Sciatic nerve (tissue), 2 donors: ENCODE results near the gene VSTM2B. TPM values are rescaled to one million over a fixed set of nuclear protein-coding genes. Genes with fewer than 3 reads are reported as not detected.
A peak's percentile ranks its signal among the peaks of the same experiment; 100 is the strongest.

Experiments used
- ATAC-seq: fragments of 200-7000 bp; cut with Tn5 transposase; one replicate; pipeline ENCODE4 v1.9.1; 2020; ENCODE audit warnings: mild to moderate bottlenecking, moderate library complexity
- DNase-seq: peaks from one replicate; pipeline ENCODE4 v3.0.0-alpha.2; 2020; ENCODE audit warnings: low spot score
- intact Hi-C: fragments of 100-400 bp; cut with DNase I; formaldehyde crosslinking; loops from one replicate; pipeline ENCODE4 v1.14.2; 2022
- total RNA-seq: library from RNA; stranded (reverse); fragmentation: NEBNext Ultra II Directional; extraction: Animal tissue kit (Norgen Biotek cat#: 25700); gene quantifications from one replicate; pipeline ENCODE4 v1.2.1, GENCODE V29; 2021
- donor health status: DM: no; HTN: no; CAD: no.
- donor health status: DM: no; HTN: no; CAD: no.

VSTM2B gene
- total RNA-seq, 1 donor from 2014 or later = not detected

DNA sequence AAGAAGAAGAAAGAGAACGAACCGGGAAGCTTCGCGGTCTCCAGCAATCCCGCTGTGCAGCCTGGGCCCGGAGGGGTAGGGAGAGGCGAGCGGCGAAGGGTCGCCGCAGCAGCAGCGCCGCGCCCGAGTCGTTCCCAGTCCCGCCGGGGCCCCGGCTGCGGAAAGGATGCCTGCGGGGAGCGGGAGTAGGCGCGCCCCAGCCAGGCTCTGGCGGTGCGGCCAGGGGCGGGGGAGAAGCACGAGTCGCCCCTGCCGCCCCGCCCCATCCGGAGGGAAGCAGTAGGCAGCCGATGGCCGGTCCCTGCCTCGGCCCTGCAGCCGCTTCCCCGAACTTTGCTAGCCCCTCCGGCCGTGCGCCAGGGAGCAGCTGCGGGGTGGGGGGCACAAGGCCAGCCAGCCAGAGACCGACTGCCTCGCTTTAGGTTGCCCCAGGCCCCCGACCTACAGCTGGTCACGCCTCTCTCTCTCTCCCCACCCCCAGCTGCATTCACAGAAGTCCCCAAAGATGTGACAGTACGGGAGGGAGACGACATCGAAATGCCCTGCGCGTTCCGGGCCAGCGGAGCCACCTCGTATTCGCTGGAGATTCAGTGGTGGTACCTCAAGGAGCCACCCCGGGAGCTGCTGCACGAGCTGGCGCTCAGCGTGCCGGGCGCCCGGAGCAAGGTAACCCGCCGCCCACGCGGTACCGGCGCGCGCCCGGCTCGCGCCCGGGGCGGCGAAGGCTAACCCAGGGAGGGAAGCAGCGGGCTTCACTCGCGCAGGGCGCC, 1.1 kb downstream of the VSTM2B start:
- DNase-seq (no peak), ATAC-seq (no peak)
- intact Hi-C loops = no loop called here

DNA sequence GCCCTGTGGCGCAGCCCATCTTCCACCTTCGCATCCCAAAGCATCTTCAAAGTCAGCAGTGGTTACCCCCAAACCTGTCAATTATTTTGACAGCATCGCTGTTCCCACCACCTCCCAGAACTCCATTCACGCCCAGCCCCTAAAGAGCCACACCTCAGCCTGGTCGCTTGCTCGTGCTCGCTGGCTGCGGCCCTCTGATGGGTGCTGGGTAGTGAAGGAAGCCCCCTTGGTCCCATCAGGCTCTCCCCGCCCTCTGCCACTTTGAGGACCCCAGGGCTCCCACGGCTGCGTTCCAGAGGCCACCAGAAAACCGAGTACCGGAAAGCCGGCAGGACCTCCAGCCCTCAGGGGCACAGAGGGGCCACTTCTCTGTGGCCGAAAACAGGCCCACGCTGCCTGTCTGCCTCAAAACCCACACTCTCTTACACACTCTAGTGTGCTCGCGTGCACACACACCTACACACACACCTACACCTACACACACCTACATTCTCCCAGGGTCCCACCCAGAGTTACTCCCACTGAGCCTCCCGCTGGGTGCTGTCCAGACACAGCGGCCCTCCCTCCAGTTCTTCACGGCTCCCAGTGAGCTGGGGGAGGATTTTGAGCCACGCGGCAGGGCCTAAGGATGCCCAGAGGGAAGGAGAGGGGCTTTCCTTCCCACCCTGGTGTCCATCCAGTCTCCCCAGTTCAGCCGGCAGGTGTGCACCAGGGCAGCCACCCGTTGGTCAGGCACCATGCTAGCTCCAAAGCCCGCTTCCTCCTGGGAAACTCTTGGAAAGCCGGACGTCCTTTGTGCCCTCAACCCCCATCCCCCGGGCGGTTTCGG, 1.9 kb downstream of the VSTM2B start:
- intact Hi-C loops = no loop called here
- DNase-seq (no peak), ATAC-seq (peak; percentile 13)

DNA sequence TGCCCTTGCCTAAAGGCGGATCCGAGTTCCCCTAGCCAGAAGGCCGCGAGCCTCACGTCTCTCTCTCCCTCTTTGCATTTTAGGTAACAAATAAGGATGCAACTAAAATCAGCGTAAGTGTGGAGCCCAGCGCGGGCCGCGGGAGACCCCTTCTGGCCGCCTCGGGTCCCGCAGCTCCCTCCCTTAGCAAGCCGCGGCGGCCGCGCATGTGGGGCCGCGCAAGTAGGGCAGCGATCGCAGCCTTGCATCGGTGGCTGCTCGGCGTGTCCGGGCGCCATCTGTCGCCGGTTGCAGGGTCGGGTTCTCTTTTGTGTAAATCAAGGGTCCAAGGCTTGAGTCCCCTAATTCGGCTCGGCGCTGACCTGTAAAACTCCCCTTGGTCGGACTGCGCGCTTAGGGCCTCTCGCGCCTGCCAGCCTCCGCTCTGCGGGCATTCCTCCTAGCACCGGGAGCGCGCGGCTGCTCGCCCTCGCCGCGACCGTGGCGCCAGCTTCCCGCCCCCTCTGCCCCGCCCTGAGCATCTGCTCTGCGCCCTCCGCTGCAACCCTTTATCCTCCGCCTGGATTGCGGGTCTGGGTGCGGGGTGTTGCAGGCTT, 2.7 kb downstream of the VSTM2B start:
- ATAC-seq (peak; percentile 86), DNase-seq (peak; percentile 75)
- intact Hi-C loops = no loop called here

DNA sequence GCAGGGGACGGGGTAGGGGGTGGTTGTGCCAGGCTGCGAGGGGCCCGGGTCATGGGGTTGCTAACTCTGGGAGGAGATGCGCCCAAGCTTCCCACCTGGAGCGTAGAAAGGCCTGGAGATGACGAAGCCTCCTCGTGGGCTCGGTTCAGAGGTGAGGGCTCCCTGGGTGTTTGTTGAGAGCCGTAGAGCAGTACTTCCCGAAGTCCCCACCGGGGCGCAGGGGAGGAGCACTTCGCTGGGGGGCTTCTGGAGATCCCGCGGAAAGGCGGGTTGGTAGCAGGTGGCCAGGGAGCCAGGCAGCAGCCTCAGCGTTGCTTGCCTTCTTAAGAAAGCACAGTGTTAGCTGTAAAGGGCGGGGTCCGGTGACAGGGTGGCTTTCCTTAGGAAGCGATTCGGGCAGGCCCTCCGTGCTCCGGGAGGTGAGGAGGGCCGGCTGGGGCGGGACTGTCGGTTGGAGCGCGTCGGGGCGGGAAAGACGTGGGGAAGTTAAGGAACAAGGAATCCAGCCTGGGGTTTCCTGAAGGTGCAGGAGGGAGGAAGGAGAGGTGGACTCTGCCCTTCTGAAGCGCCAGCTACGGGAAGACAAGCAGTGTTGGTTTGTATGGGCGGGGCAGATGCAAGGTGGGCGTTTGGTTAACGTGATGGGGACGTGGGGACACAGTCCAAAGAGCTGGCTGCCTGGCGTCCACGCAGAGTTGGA, 3.3 kb downstream of the VSTM2B start:
- DNase-seq (no peak), ATAC-seq (no peak)
- intact Hi-C loops = no loop called here

DNA sequence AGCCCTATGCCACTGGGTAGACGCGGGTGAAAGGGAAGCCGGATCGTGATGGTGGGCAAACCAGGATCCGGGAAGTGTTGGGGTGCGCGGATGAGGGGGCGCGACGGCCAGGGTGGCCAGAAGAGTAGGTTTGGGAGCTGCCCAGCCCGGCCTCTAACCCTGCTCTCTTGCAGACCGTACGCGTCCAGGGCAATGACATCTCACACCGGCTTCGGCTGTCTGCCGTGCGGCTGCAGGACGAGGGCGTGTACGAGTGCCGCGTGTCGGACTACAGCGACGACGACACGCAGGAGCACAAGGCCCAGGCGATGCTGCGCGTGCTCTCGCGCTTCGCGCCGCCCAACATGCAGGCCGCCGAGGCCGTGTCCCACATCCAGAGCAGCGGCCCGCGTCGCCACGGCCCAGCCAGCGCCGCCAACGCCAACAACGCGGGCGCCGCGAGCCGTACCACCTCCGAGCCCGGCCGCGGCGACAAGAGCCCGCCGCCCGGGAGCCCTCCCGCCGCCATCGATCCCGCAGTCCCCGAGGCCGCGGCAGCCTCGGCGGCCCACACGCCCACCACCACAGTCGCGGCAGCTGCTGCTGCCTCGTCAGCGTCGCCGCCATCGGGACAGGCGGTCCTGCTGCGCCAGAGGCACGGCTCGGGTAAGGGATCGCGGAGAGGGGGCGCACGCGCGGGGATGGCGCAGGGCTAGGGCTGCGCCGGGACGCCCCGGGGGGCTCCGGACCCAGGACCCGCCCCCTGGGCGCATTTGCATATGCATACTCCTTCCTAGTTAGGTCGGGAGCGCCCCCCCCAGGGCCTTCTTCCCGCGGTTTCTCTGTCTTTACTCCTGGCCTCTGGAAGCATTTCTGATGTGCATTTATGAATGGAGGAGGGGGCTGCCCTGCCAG, 4.1 kb downstream of the VSTM2B start:
- ATAC-seq (no peak), DNase-seq (no peak)
- intact Hi-C loops = no loop called here

DNA sequence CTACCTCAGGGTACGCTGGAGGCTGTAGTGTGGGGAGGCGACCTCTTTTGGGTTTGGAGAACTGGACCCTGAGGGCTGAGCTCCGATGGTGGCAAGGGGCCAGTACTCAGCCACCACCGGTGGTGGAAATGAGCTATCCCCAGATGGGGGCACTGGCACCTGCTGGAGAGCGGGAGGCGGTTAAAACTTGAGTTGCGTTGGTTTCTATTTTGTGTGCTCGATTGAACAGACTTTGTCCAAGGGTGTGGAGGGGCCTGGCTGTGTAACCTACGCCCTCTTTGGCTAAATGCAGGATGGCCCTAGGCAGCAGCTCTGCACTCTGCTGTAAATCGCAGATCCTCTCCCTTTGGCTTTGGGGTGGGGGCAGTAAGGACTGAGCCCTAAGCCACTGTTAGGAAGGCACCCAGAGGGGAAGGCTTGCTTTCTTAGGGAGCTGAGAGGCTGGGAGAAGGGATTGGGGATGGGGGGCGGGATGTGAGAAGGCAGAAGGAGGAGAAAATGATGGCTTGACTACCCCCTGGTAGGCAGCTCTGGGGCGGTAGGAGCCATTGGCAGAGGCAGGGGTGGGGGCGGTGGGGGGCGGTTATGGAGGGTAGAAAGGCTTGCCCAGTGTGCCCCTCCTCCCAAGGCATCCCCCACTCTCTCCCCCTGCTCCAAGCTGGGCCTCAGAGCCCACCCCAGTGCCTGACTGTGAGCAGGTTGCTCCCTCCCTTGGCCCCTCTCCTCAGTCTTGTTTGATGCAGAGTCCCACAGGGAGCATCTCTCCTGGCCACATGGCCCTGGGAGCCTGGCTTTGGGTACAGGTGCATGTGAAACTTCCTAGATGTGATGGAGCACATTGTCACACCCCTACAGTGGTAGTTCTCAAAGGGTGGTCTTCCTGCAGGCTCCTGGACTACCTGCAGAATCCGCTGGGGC, 5.0 kb downstream of the VSTM2B start:
- DNase-seq = peak; percentile 33
- ATAC-seq = no peak
- intact Hi-C loops = no loop called here

DNA sequence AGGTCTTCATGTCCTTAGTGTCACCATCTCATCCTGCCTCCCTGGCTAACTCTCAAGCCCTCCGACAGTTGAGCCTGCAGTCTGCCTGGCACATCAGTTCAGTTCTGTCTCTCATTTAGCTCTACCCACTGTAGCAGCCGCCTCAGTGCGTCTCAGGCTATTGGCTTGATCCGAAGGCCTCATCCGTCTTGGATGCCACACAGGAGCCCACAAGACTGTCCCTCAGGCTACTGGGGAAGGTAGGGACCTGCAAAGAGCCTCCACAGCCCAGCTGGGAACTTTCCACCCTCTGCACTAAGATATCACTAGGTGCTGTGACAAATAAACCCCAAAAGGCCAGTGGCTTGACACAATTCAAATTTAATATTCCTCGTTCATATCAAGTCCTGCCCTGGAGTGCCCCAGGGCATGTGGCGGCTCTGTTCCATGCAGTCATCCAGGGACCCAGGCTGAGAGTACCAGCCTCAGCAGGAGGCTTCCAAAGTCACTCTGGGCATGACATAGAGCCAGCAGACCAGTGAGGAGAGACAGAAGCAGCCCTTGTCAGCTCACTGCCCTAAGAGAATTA, 5.7 kb downstream of the VSTM2B start:
- no peak for ATAC-seq
- DNase-seq = peak; percentile 10
- intact Hi-C loops = no loop called here

DNA sequence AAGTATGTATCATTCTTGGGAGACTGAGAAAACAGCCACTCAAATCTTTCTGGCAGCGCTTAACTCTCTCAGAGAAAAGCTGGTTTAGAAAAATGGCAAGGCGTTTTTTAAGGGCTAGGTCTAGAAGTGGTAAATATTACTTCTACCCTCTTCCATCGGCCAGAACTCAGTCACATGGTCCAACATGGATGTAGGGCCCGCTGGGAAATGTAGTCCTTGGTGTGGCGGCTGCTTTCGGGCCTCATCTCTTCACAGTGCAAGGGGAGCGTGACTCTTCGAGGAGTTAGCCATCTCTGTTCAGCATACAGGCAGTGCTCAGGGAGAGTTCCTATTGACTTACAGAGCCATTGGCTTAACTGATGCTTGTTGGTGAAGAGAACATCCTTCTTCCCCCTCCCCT, 6.3 kb downstream of the VSTM2B start:
- intact Hi-C loops = no loop called here
- no peak for ATAC-seq
- peak; percentile 26 for DNase-seq

DNA sequence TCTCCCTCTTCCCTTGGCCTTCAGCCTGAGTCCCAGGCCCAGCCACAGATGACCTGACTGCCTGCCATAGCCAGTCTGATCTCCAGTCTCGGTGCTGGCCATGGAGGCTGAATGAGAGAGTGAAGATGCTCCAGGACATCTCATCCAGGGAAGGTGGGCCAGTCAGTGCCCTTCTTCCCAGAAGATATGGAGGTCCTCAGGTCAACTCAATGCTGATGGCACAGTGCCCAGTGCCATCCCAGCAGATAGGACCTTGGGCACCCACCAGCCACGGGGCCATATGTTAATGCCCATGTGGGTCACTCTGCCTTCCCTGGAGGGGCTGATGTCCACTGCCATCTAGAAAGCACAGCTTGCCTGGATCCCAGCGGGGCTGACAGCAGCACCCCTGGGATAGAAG, 7.2 kb downstream of the VSTM2B start:
- DNase-seq (peak; percentile 23), ATAC-seq (no peak)
- intact Hi-C loops = no loop called here

DNA sequence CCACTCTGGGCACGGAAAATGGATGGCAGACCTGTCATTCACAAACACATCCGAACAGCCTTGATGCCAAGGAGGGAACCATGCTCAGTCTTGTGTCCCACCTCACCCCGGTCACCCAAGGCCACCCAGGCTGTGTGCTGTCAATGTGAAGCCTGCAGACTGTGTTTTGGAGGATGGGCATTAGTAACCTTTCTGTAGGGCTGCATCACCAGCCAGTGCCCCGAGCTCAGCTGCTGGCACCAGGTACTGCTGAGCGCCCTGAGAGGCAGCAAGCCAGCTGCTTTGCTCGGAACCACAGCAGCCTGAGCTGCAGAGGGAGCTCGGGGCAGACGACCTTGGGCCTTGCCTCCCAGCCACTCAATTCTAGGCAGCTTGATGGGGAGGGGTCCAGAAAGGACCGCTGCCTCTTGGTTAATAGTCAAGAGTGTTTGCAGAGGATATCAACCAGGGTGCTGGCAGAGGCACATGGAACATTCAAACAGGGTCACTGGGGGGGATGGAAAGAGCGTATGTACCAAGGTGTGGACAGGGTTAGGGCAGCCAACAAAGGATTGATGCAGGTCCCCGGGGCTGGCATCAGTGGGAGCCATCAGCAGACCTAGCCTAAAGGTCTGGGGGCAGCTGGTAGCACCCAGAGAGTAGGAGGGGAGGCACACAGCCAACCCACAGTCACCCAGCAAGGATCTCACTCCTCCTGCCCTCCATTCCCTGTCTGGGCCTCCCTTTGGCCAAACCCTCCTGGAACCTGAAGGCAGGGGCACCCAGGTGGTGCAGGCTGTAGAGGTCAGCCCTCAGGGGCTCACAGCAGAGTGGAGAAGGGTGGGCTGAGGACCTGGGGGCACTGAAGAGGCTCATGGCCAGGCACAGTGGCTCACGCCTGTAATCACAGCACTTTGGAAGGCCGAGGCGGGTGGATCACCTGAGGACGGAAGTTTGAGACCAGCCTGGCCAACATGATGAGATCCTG, 8.1 kb downstream of the VSTM2B start:
- intact Hi-C loops = no loop called here
- DNase-seq = peak; percentile 25
- ATAC-seq = no peak

DNA sequence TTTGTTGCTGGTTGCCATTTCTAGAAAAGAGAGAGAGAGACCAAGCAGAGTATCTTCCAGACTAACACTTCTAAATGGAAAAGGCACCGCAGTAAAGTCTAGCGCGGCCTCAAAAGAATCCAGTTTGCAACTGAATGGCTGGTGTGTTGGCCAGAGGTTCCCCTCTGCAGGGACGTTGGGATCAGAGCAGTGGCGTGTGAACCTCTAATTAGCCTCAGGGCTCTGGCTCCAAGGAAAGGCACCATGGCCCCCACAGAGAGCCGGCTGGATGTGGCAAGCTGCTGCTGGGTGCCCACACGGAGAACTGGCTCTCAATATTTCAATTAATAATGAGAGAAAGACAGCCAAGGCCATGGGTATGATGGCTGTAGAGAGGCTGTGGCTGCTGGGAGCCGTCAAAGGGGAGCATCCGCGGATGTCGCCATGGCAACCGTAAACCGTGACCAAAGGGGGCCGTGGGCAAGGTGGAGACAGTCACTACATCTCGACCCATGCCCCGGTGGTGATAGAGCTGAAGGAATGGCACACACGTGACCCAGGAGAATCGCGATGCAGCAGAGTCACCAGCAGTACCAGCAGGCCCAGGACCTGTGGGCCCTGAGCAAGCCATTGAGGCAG, 9.5 kb downstream of the VSTM2B start:
- no peak for ATAC-seq
- intact Hi-C loops = no loop called here
- no peak for DNase-seq

DNA sequence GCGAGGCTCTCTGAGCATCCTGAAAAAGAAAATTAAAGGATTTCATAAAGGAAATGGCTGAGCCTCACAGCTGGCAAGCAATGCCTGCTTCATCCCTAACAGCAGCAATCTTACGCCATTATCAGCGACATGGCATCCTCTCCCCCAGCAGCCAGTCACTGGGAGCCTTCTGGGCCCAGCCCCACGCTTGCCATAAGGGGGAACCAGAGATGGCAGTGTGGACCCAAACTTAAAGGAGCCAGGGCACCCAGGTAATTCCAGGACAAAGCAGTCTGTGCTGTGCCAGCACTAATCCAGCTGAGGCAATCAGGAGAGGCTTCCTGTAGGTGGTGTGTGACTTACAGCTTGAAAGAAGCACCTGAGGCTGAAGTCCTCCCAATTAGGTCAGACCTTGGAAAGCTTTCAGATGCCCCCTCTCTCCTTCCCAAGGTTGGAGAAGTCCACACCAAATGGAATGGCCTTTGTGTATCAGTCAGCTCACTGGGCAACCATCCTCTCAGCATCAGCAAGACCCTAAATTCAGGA, 10.3 kb downstream of the VSTM2B start:
- intact Hi-C loops = no loop called here
- DNase-seq = peak; percentile 14
- no peak for ATAC-seq

DNA sequence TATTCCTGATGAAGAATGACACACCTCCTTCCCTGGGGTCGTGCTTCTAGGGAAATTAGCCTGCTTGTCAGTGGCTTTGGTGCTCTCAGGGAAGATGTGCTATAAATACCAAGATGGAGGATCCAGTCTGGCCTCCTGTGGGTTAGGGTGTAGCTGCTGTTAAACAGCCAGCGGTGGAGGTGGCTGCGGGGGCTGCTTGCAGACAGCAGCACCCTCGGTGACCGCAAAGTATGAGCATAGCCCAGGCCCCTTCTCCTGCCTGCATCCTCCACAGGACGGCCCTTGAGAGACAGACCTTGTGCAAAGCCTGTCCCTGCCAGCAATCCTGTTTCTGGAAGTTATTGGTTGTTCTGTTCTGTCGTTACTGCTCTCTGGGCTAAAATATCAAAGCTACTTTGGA, 11.4 kb downstream of the VSTM2B start:
- DNase-seq (peak; percentile 22), ATAC-seq (no peak)
- intact Hi-C loops = no loop called here

DNA sequence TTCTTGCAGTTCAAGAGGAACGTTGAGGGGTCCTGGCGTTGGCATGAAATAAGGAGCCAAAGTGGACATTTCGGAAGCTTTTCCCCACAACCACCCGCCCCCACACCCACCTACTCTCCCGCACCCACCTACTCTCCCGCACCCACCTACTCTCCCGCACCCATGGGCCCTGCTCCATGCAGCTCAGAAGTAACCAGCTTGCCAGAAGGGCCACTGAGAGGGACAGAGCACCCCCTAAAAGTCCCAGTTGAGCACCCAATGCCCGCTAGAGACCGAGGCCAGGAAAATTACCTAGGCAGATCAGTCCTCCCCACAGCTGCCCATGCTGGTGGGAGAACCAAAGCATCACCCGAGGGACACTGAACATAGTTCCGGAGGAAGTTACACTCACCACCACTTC, 11.8 kb downstream of the VSTM2B start:
- intact Hi-C loops = no loop called here
- DNase-seq = peak; percentile 19
- no peak for ATAC-seq

DNA sequence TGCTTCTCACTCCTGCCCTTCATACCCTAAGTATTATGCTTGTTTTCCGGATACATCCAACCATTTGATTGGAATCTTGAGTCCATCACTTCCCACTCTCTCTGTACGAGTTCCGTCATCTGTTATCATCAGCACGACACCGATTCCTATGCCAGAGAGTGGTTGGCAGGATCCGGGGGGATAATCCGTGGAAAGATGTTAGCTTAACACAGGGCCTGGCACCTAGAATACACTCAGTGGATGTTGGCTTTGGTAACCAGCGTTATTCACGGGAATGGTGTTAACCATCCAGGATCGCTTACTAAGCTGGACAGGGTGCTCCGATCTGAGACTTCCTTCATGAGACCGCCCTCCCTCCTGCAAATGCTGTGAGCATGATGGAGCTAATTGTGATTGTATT, 12.4 kb downstream of the VSTM2B start:
- ATAC-seq = no peak
- peak; percentile 9 for DNase-seq
- intact Hi-C loops = no loop called here
